NCI-H187 treated with DMSO at 0.1 percent for 48 hours (cell line): ENCODE measurements around the gene GPR142.
"Not testable (repeated sequence)": the region's sequence is repeated elsewhere in the genome, so short reads cannot be mapped to it uniquely, and the experiment has no call there.

Source experiments
- DNase-seq: peaks from one replicate; lab custom pipeline; 2025; lab: John Stamatoyannopoulos, UW

Gene GPR142

GRCh38 chr17:74393346-74393942 lies 26.1 kb downstream of the GPR142 start:
- no peak for DNase-seq

- no peak for DNase-seq
Measured at GRCh38 chr17:74394275-74394950, 27.1 kb downstream of the GPR142 start.

GRCh38 chr17:74394977-74395376 lies 27.7 kb downstream of the GPR142 start:
- DNase-seq, result no peak

GRCh38 chr17:74396567-74396966 lies 29.3 kb downstream of the GPR142 start:
- no peak for DNase-seq

- no peak for DNase-seq
Measured at GRCh38 chr17:74402048-74402447, 34.7 kb downstream of the GPR142 start.

GRCh38 chr17:74403512-74404137 lies 36.3 kb downstream of the GPR142 start:
- DNase-seq, result no peak

- DNase-seq, result no peak
Measured at GRCh38 chr17:74404218-74404617, 36.9 kb downstream of the GPR142 start.

GRCh38 chr17:74404789-74405188 lies 37.5 kb downstream of the GPR142 start:
- no peak for DNase-seq

GRCh38 chr17:74405311-74405710 lies 38.0 kb downstream of the GPR142 start:
- not testable (repeated sequence) for DNase-seq

GRCh38 chr17:74407384-74407783 lies 40.1 kb downstream of the GPR142 start:
- DNase-seq, result no peak

GRCh38 chr17:74408262-74408661 lies 41.0 kb downstream of the GPR142 start:
- DNase-seq, result no peak

- DNase-seq, result peak; percentile 32
Measured at GRCh38 chr17:74408815-74409214, 41.5 kb downstream of the GPR142 start.

GRCh38 chr17:74410001-74410443 lies 42.7 kb downstream of the GPR142 start:
- DNase-seq, result no peak

- DNase-seq, result no peak
Measured at GRCh38 chr17:74412581-74412980, 45.3 kb downstream of the GPR142 start.

GRCh38 chr17:74413491-74413890 lies 46.2 kb downstream of the GPR142 start:
- no peak for DNase-seq

- DNase-seq, result no peak
Measured at GRCh38 chr17:74414510-74414909, 47.2 kb downstream of the GPR142 start.

GRCh38 chr17:74415608-74416396 lies 48.5 kb downstream of the GPR142 start:
- DNase-seq, result no peak

GRCh38 chr17:74417178-74418045 lies 50.1 kb downstream of the GPR142 start:
- no peak for DNase-seq

GRCh38 chr17:74419928-74420411 lies 52.7 kb downstream of the GPR142 start:
- DNase-seq, result no peak
